HK-2 (cell line): Measurements from ENCODE around the gene TSHZ2.

Experiments
- DNase-seq: peaks from one replicate; pipeline ENCODE4 v3.0.0-alpha.2; 2018; ENCODE audit not compliant: unreplicated experiment

Gene TSHZ2

GRCh38 chr20:53283011-53283410 is 310.9 kb downstream of the TSHZ2 start:
- DNase-seq, result no peak

- no peak for DNase-seq
Observed at GRCh38 chr20:53283597-53283996, 311.4 kb downstream of the TSHZ2 start.

DNA sequence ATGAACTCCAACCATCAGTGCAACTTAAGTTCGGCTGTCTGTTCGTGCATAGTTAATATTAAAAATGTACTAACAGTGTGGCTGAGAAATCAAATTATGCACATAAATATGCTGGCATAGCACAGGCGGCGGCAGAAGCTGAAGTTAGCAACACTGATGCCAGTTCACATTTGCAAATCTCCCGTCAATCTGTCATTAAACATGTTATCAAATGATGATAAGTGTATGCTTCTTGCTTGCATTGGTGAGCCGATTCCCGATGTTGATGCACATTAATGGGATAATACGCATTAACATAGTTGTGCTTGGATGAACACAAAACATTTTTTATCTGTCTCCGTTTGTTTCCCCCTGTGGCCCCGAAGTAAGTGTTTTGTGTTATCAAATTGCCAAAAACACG is 312.1 kb downstream of the TSHZ2 start:
- no peak for DNase-seq

- no peak for DNase-seq
Observed at GRCh38 chr20:53284696-53285095, 312.5 kb downstream of the TSHZ2 start.

GRCh38 chr20:53287357-53288042 is 315.3 kb downstream of the TSHZ2 start:
- DNase-seq, result no peak

GRCh38 chr20:53291548-53291947 is 319.4 kb downstream of the TSHZ2 start:
- no peak for DNase-seq

DNA sequence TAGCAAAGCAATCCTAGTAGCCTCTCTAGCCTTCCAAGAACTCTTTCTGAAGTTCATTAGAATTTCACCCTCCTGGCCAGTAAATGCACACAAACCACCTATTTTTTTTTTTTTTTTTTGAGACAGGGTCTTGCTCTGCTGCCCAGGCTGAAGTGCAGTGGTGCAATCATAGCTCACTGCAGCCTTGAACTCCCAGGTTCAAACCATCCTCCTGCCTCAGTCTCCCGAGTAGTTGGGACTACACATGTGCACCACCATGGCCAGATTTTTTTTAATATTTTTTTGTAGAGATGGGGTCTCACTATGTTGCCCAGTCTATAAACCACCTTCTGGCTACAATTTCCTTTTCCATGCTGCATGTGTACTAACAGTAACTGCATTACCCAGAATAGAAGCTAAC is 320.2 kb downstream of the TSHZ2 start:
- DNase-seq, result no peak

GRCh38 chr20:53294804-53295203 is 322.6 kb downstream of the TSHZ2 start:
- no peak for DNase-seq

- DNase-seq, result no peak
Observed at GRCh38 chr20:53296025-53296424, 323.9 kb downstream of the TSHZ2 start.

DNA sequence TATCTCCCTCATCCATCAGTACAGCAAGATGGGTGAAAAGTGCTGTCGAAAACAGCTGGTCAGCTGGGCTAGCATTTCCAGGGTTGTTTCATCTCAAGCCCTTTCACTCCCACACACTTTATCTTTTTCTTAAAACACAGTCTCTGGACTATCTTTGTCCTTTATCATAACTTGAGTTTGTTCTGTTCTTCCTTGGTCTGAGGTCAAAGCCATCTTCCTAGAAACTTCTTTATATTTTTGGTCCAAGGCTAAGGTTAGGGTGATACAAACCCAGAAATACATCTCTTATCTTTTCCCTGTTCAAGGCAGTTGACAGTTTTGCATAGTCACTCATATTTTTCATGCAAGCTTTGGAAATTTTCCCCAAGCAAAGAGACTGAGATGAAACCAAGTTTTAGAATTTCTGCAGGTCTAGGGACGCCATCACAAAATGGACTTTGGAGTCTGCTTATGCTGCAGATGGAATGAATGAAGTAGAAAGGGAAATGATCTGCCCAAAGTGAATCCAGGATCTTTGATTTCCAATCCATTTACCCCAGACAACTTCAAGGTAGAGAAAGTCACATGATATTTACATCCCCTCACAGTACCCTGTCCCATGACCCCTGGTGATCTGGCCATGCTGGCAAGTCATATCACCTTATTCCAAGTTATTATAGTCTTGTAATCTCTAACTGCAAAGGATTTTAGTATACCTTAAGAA is 324.4 kb downstream of the TSHZ2 start:
- DNase-seq, result no peak

GRCh38 chr20:53297154-53297529 is 325.0 kb downstream of the TSHZ2 start:
- no peak for DNase-seq

GRCh38 chr20:53298260-53298659 is 326.1 kb downstream of the TSHZ2 start:
- DNase-seq, result no peak

GRCh38 chr20:53298911-53299310 is 326.8 kb downstream of the TSHZ2 start:
- DNase-seq, result no peak

DNA sequence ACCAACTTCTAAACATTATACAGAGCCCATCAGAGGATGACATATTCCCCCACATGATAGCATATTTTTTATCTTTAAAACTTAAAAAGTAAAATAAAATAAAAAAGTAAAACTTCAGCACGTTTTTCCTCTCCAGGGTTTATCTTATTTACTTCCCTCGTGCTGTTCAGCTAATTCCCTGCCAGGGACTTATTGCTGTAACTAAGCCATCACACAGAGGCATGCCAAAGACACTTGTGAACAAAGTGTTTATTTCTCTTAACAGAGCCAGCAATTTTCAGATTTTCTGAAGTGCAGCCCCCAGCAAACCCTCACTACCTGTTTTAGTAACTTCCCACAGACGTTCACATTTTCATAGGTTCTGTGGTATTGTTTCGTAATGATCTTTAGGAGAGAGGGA is 327.7 kb downstream of the TSHZ2 start:
- no peak for DNase-seq

- DNase-seq, result no peak
Observed at GRCh38 chr20:53301869-53302268, 329.7 kb downstream of the TSHZ2 start.

DNA sequence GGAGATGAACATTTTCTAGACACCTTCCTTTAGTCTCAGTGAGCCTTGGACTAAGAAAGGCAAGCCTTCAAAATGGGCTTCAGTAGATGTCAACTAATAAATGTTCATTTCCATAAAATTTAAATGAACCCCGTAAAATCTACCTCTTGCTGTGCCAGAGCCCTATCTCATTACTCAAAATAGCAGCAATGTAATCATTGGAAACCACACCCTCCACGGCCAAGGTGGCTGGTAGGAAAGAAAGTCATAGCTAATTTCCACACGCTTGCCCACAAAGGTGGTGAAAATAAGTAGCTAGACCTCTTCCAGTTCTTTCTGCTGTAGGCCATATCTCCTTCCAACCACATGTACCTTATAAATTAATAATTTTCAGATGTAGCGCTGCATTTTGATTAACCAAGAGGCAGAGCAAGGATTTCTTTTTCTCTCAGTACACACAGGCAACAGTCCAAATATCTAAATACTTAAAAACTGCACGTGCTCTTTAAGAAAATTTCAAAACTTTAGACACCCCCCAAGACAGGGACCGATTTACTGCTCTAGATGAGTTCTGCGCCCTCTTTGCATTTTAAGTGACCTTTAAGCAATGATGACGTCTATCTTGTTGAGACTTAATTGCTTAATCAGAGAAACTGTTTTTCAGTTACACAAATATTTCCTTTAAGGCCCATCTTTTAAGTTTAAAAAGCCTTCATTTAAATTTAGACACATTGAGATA is 330.7 kb downstream of the TSHZ2 start:
- DNase-seq, result no peak

DNA sequence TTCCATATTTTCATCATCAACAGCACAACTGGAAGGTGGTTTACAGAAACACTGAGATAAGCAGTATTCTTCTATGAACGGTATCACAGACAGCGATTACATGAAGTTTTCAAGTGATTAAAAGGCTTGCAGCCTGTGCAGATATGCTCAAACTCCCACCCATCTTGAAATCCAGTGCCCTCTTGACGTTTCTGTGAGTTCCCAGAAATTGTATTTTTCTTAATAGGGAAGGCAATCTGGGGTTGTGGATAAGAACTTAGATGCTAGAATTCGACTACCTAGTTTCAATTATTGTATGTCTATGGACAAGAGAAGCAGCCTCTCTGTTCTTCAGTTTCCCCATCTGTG is 331.2 kb downstream of the TSHZ2 start:
- DNase-seq, result no peak

- DNase-seq, result no peak
Observed at GRCh38 chr20:53304146-53304545, 332.0 kb downstream of the TSHZ2 start.

- DNase-seq, result no peak
Observed at GRCh38 chr20:53306192-53306805, 334.1 kb downstream of the TSHZ2 start.

GRCh38 chr20:53307964-53308597 is 335.9 kb downstream of the TSHZ2 start:
- no peak for DNase-seq

- no peak for DNase-seq
Observed at GRCh38 chr20:53309515-53309914, 337.4 kb downstream of the TSHZ2 start.

DNA sequence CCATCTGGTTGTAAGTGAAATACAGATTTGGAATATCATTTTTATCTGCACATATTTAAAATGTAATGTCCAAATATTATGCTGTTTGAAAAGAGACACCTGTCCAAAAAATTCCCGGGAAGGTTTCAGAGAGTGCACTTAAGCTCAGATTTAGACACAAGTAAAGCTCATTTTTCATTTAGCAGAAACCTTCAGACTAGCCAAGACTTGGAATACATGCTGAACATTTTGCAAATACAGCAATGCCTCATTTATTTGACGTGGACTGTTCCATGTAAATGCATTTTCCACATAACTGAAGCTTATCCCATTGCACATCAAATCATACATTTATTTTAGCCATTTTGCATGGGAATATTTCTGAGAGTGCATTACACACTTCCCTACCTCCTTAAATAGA is 340.8 kb downstream of the TSHZ2 start:
- DNase-seq, result no peak
